ENCODE data around the gene NINJ2.

Gene NINJ2

DNA sequence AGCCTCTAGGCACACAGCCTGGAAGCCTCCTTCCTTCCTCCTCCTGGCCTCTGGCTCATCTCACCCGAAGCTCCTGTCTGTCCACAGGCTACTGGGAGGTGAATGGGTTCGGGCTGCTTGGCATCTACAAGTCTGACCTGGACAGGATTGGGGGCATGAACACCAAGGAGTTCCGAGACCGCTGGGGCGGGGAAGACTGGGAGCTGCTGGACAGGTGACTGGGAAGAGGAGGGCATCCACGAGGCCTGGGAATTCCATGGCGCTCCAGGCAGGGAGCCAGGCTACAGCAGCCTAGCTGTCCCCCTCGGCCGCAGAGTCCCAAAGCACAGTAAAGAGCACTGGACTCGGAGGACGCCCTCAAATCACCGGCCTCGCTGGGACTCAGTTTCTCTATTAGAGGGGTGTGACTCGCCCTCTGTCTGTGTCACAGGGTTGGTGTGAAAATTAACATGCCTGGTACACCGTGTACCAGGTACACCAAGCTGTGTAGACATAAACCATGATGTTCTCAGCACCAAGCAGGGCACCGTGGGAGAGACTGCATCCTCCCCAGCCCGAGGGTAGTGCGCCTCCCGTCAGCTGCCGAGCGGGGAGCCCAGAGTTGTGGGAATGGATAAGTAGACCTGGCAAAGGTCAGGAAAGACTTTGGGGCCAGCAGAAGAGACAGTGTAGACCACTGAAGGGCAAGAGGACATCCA is 103.9 kb downstream of the NINJ2 start:
- Histone ChIP-seq H3K9me3 (no peaks in the 10 kb centered on the region), H3K4me1 (ENCODE audit: control insufficient read depth in 1 of 2, insufficient read depth in 1 of 2, low read depth in 1 of 2, low read length in 1 of 2) (peaks cover 45 to 59% of the 10 kb centered on the region in 2 experiments), H3K4me3 (ENCODE audit: low read depth in 1 of 2, low read length in 1 of 2) (peak overlapping the region in 1 of 2 experiments; percentile 10), H3K36me3 (peaks cover 17% of the 10 kb centered on the region), H3K27ac (peak overlapping the region; percentile 93), H3K27me3 (no peaks in the 10 kb centered on the region)
- TF ChIP-seq CTCF (IDR thresholded peaks at IDR 0.05), result no peak

GRCh38 chr12:558580-558979 is 104.7 kb downstream of the NINJ2 start:
- H3K27me3 ChIP-seq, result no peaks in the 10 kb centered on the region
- H3K27ac ChIP-seq, result no peak overlapping the region
- no peaks in the 10 kb centered on the region for H3K9me3 ChIP-seq
- H3K4me1 ChIP-seq (ENCODE audit: control insufficient read depth in 1 of 2, insufficient read depth in 1 of 2, low read depth in 1 of 2, low read length in 1 of 2), result peaks cover 45 to 59% of the 10 kb centered on the region in 2 experiments
- H3K36me3 ChIP-seq, result peaks cover 17% of the 10 kb centered on the region
- H3K4me3 ChIP-seq (ENCODE audit: low read depth in 1 of 2, low read length in 1 of 2), result no peak overlapping the region
- no peak for TF ChIP-seq CTCF (IDR thresholded peaks at IDR 0.05)

DNA sequence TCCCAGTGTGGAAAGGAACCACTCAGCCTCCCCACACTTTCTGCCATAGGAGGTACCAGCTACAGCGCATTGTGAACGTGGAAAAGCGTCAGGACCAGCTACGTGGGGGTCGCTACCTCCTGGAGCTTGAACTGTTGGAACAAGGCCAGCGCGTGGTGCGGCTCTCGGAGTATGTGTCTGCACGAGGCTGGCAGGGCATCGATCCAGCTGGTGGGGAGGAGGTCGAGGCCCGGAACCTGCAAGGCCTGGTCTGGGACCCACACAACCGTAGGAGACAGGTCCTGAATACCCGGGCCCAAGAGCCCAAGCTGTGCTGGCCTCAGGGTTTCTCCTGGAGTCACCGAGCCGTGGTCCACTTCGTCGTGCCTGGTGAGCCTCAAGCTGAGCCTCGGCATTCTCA is 106.7 kb downstream of the NINJ2 start:
- H3K4me1 ChIP-seq (ENCODE audit: control insufficient read depth in 1 of 2, insufficient read depth in 1 of 2, low read depth in 1 of 2, low read length in 1 of 2), result peaks cover 25 to 59% of the 10 kb centered on the region in 2 experiments
- peaks cover 17% of the 10 kb centered on the region for H3K36me3 ChIP-seq
- H3K9me3 ChIP-seq, result no peaks in the 10 kb centered on the region
- H3K4me3 ChIP-seq (ENCODE audit: low read depth in 1 of 2, low read length in 1 of 2), result no peak overlapping the region
- no peak for TF ChIP-seq CTCF (IDR thresholded peaks at IDR 0.05)
- H3K27ac ChIP-seq, result no peak overlapping the region
- no peaks in the 10 kb centered on the region for H3K27me3 ChIP-seq

DNA sequence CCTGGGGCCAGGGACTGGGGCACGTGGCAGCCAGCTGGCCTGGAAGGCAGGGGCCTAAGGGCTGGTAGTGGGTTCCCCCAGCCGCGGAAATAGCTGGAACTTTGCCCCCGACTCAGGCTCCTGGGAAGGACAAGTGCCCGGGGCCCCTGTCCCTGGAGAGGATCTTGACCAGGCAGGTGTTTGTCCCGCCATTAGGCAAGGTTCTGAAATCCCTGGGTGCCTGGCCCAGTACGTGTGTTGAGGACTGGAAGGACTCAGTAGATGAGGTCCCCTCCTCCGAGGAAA is 109.3 kb downstream of the NINJ2 start:
- H3K4me3 ChIP-seq (ENCODE audit: low read depth in 1 of 2, low read length in 1 of 2), result peak overlapping the region in 1 of 2 experiments; percentile 48
- no peaks in the 10 kb centered on the region for H3K27me3 ChIP-seq
- H3K36me3 ChIP-seq, result peaks cover 30% of the 10 kb centered on the region
- TF ChIP-seq CTCF (IDR thresholded peaks at IDR 0.05), result no peak
- no peaks in the 10 kb centered on the region for H3K9me3 ChIP-seq
- H3K27ac ChIP-seq, result peak overlapping the region; percentile 77
- H3K4me1 ChIP-seq (ENCODE audit: control insufficient read depth in 1 of 2, insufficient read depth in 1 of 2, low read depth in 1 of 2, low read length in 1 of 2), result peaks cover 11 to 39% of the 10 kb centered on the region in 2 experiments

DNA sequence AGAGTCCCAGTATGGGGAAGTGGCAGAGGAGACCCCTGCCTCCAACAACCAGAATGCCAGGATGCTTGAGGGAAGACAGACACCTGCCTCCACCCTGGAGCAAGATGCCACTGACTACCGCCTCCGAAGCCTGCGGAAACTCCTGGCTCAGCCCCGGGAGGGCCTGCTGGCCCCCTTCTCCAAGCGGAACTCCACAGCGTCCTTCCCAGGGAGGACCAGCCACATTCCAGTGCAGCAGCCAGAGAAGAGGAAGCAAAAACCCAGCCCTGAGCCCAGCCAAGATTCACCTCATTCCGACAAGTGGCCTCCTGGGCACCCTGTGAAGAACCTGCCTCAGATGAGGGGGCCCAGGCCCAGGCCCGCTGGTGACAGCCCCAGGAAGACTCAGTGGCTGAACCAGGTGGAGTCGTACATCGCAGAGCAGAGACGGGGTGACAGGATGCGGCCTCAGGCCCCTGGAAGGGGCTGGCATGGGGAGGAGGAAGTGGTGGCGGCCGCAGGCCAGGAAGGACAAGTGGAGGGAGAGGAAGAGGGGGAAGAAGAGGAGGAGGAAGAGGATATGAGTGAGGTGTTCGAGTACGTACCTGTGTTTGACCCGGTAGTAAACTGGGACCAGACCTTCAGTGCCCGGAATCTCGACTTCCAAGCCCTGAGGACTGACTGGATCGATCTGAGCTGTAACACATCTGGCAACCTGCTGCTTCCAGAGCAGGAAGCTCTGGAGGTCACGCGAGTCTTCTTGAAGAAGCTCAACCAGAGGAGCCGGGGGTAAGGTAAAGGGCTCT is 109.8 kb downstream of the NINJ2 start:
- no peak for TF ChIP-seq CTCF (IDR thresholded peaks at IDR 0.05)
- Histone ChIP-seq H3K9me3 (no peaks in the 10 kb centered on the region), H3K4me3 (ENCODE audit: low read depth in 1 of 2, low read length in 1 of 2) (peak overlapping the region in 1 of 2 experiments; percentile 48), H3K36me3 (peaks cover 25% of the 10 kb centered on the region), H3K27ac (peak overlapping the region; percentile 77), H3K4me1 (ENCODE audit: control insufficient read depth in 1 of 2, insufficient read depth in 1 of 2, low read depth in 1 of 2, low read length in 1 of 2) (peaks cover 11 to 39% of the 10 kb centered on the region in 2 experiments), H3K27me3 (no peaks in the 10 kb centered on the region)
